GM23338 (cell line): Measurements from ENCODE around the gene CDKN2AIPNL. TPM values are rescaled to one million over a fixed set of nuclear protein-coding genes. Genes with fewer than 3 reads are reported as not detected.
"Not testable (repeated sequence)": the region's sequence is repeated elsewhere in the genome, so short reads cannot be mapped to it uniquely, and the experiment has no call there.

Experiments used
- ATAC-seq: fragments of 200-7000 bp; cut with Tn5 transposase; 3 replicates; pipeline ENCODE4 v1.9.1; 2020
- DNase-seq: peaks from one replicate; pipeline ENCODE4 v3.0.0-alpha.2; 2015; ENCODE audit warnings: low spot score
- H2AFZ ChIP-seq: fragments of 200-600 bp; sonication (generic); 2 replicates; pipeline ENCODE4 v1.8.0; 2016; ENCODE audit warnings: antibody characterized with exemption, mild to moderate bottlenecking, moderate library complexity
- H3F3A ChIP-seq: fragments of 200-600 bp; sonication (generic); replicated peaks from 2 replicates; pipeline ENCODE4 v1.8.0; 2017; ENCODE audit warnings: antibody characterized with exemption, mixed run types, low read depth
- H3K27ac ChIP-seq: fragments of 200-600 bp; sonication (generic); 2 replicates; pipeline ENCODE4 v1.6.1; 2016; ENCODE audit warnings: low read depth
- H3K27me3 ChIP-seq: fragments of 200-600 bp; sonication (generic); 2 replicates; pipeline ENCODE4 v1.8.0; 2016; ENCODE audit warnings: mild to moderate bottlenecking, mixed run types, moderate library complexity; ENCODE audit not compliant: insufficient read depth
- H3K36me3 ChIP-seq: fragments of 200-600 bp; sonication (generic); 2 replicates; pipeline ENCODE4 v1.8.0; 2016; ENCODE audit warnings: mild to moderate bottlenecking; ENCODE audit not compliant: insufficient read depth
- H3K4me1 ChIP-seq: fragments of 200-600 bp; sonication (generic); 2 replicates; pipeline ENCODE4 v1.8.0; 2016; ENCODE audit warnings: mild to moderate bottlenecking, moderate library complexity; ENCODE audit not compliant: insufficient read depth
- H3K4me2 ChIP-seq: fragments of 200-600 bp; sonication (generic); 2 replicates; pipeline ENCODE4 v1.7.1; 2017; ENCODE audit warnings: mixed run types
- H3K4me3 ChIP-seq: fragments of 200-600 bp; sonication (generic); 2 replicates; pipeline ENCODE4 v1.6.1; 2016; ENCODE audit warnings: mixed run types
- H3K79me2 ChIP-seq: fragments of 200-600 bp; sonication (generic); replicated peaks from 2 replicates; pipeline ENCODE4 v1.8.0; 2017; ENCODE audit warnings: mild to moderate bottlenecking; ENCODE audit not compliant: insufficient read depth
- H3K9me2 ChIP-seq: fragments of 200-600 bp; sonication (generic); 2 replicates; pipeline ENCODE4 v1.8.0; 2017; ENCODE audit not compliant: insufficient read depth
- H4K20me1 ChIP-seq: fragments of 200-600 bp; sonication (generic); replicated peaks from 2 replicates; pipeline ENCODE4 v1.8.0; 2017; ENCODE audit warnings: mild to moderate bottlenecking; ENCODE audit not compliant: insufficient read depth
- H3K27ac Mint-ChIP-seq: 2 replicates; pipeline ENCODE4 v1.8.0; 2020; ENCODE audit warnings: inconsistent platforms, mild to moderate bottlenecking, moderate library complexity, mixed read lengths
- H3K27me3 Mint-ChIP-seq: 3 replicates; pipeline ENCODE4 v1.8.0; 2022; ENCODE audit warnings: low read depth, mild to moderate bottlenecking, moderate library complexity, mixed read lengths, inconsistent platforms; ENCODE audit not compliant: insufficient read depth, poor library complexity
- H3K36me3 Mint-ChIP-seq: 3 replicates; pipeline ENCODE4 v1.8.0; 2021; ENCODE audit warnings: low read depth, mild to moderate bottlenecking, inconsistent platforms, moderate library complexity, mixed read lengths
- H3K4me1 Mint-ChIP-seq: 3 replicates; pipeline ENCODE4 v1.8.0; 2020; ENCODE audit warnings: mild to moderate bottlenecking, inconsistent platforms, mixed read lengths
- H3K4me3 Mint-ChIP-seq: 3 replicates; pipeline ENCODE4 v1.8.0; 2021; ENCODE audit warnings: moderate library complexity, mild to moderate bottlenecking, inconsistent platforms, mixed read lengths
- H3K9me3 Mint-ChIP-seq: 3 replicates; pipeline ENCODE4 v1.8.0; 2020; ENCODE audit warnings: moderate library complexity, mild to moderate bottlenecking, inconsistent platforms, mixed read lengths
- CREB1 ChIP-seq: fragments of 250-450 bp; sonication (Bioruptor Pico); IDR thresholded peaks from 2 replicates; pipeline ENCODE4 v1.5.0; 2020; ENCODE audit warnings: low read depth, mild to moderate bottlenecking, moderate library complexity
- ZNF114 ChIP-seq: fragments of 250-450 bp; sonication (Bioruptor Pico); IDR thresholded peaks from 2 replicates; pipeline ENCODE4 v1.5.0; 2020; ENCODE audit warnings: mild to moderate bottlenecking, moderate library complexity
- polyA plus RNA-seq: library from polyadenylated mRNA; unstranded; fragments of >200 nt; fragmentation: Nextera tagmentation; extraction: Ambion mirVana; gene quantifications from 2 replicates; pipeline ENCODE4 v1.2.1, GENCODE V29; 2016
- total RNA-seq: library from RNA; depleted of rRNA; stranded (reverse); fragments of >200 nt; shearing (Covaris generic); gene quantifications from 2 replicates; pipeline ENCODE4 v1.2.3, GENCODE V29; 2014
- TF ChIP-seq, protein P1 (sequence below): fragments of 250-450 bp; sonication (Bioruptor Pico); IDR thresholded peaks from 2 replicates; pipeline ENCODE4 v1.5.0; 2020; ENCODE audit warnings: mild to moderate bottlenecking, moderate library complexity

CDKN2AIPNL gene
- total and polyA plus RNA-seq, 2 experiments from 2014 or later, result 53.5 to 79.5 TPM

GRCh38 chr5:134383980-134384697, 27.5 kb downstream of the CDKN2AIPNL start (continued):
- TF ChIP-seq, protein P1, sequence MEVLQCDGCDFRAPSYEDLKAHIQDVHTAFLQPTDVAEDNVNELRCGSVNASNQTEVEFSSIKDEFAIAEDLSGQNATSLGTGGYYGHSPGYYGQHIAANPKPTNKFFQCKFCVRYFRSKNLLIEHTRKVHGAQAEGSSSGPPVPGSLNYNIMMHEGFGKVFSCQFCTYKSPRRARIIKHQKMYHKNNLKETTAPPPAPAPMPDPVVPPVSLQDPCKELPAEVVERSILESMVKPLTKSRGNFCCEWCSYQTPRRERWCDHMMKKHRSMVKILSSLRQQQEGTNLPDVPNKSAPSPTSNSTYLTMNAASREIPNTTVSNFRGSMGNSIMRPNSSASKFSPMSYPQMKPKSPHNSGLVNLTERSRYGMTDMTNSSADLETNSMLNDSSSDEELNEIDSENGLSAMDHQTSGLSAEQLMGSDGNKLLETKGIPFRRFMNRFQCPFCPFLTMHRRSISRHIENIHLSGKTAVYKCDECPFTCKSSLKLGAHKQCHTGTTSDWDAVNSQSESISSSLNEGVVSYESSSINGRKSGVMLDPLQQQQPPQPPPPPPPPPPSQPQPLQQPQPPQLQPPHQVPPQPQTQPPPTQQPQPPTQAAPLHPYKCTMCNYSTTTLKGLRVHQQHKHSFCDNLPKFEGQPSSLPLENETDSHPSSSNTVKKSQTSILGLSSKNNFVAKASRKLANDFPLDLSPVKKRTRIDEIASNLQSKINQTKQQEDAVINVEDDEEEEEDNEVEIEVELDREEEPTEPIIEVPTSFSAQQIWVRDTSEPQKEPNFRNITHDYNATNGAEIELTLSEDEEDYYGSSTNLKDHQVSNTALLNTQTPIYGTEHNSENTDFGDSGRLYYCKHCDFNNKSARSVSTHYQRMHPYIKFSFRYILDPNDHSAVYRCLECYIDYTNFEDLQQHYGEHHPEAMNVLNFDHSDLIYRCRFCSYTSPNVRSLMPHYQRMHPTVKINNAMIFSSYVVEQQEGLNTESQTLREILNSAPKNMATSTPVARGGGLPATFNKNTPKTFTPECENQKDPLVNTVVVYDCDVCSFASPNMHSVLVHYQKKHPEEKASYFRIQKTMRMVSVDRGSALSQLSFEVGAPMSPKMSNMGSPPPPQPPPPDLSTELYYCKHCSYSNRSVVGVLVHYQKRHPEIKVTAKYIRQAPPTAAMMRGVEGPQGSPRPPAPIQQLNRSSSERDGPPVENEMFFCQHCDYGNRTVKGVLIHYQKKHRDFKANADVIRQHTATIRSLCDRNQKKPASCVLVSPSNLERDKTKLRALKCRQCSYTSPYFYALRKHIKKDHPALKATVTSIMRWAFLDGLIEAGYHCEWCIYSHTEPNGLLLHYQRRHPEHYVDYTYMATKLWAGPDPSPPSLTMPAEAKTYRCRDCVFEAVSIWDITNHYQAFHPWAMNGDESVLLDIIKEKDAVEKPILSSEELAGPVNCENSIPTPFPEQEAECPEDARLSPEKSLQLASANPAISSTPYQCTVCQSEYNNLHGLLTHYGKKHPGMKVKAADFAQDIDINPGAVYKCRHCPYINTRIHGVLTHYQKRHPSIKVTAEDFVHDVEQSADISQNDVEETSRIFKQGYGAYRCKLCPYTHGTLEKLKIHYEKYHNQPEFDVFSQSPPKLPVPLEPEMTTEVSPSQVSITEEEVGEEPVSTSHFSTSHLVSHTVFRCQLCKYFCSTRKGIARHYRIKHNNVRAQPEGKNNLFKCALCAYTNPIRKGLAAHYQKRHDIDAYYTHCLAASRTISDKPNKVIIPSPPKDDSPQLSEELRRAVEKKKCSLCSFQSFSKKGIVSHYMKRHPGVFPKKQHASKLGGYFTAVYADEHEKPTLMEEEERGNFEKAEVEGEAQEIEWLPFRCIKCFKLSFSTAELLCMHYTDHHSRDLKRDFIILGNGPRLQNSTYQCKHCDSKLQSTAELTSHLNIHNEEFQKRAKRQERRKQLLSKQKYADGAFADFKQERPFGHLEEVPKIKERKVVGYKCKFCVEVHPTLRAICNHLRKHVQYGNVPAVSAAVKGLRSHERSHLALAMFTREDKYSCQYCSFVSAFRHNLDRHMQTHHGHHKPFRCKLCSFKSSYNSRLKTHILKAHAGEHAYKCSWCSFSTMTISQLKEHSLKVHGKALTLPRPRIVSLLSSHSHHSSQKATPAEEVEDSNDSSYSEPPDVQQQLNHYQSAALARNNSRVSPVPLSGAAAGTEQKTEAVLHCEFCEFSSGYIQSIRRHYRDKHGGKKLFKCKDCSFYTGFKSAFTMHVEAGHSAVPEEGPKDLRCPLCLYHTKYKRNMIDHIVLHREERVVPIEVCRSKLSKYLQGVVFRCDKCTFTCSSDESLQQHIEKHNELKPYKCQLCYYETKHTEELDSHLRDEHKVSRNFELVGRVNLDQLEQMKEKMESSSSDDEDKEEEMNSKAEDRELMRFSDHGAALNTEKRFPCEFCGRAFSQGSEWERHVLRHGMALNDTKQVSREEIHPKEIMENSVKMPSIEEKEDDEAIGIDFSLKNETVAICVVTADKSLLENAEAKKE (CRISPR knock-in tag), result no peak

DNA sequence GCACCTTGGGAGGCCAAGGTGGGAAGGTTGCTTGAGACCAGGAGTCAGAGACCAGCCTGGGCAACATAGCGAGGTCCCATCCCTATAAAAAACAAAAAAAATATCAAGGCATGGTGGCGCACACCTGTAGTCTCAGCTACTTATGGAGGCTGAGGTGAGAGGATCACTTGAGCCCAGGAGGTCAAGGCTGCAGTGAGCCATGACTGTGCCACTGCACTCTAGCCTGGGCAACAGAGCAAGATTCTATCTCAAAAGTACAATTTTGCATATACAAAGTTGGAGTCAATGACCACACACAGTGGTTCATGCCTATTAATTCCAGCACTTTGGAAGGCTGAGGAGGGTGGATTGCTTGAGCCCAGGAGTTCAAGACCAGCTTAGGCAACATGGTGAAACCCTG, 29.5 kb downstream of the CDKN2AIPNL start:
- H4K20me1 ChIP-seq, result peaks cover 12% of the 10 kb centered on the region
- not testable (repeated sequence) for H3K4me3 ChIP-seq, H3K27me3 Mint-ChIP-seq, H3K4me3 Mint-ChIP-seq, ATAC-seq, H3K4me2 ChIP-seq, H2AFZ ChIP-seq, H3K9me2 ChIP-seq, H3K27me3 ChIP-seq, H3K4me1 Mint-ChIP-seq, H3K27ac Mint-ChIP-seq, H3K9me3 Mint-ChIP-seq, DNase-seq, H3K4me1 ChIP-seq, H3F3A ChIP-seq
- peaks cover 81% of the 10 kb centered on the region for H3K36me3 Mint-ChIP-seq
- H3K79me2 ChIP-seq, result peaks cover 28% of the 10 kb centered on the region
- 0 out of 2 replicates have a peak overlapping the region, but pooled peaks have one; percentile 9 for H3K27ac ChIP-seq
- peaks cover 39% of the 10 kb centered on the region for H3K36me3 ChIP-seq

GRCh38 chr5:134380346-134380745, 31.3 kb downstream of the CDKN2AIPNL start:
- Mint-ChIP-seq H3K4me3 (no peak overlapping the region), H3K9me3 (no peaks in the 10 kb centered on the region), H3K27me3 (no peaks in the 10 kb centered on the region), H3K4me1 (no peaks in the 10 kb centered on the region), H3K36me3 (peaks cover 74% of the 10 kb centered on the region), H3K27ac (no peak overlapping the region)
- Histone ChIP-seq H3F3A (0 out of 2 replicates have a peak, but pooled peaks cover 10% of the 10 kb centered on the region), H3K27me3 (no peaks in the 10 kb centered on the region), H4K20me1 (peaks cover 15% of the 10 kb centered on the region), H3K36me3 (peaks cover 43% of the 10 kb centered on the region), H3K4me2 (no peak overlapping the region), H3K4me1 (no peaks in the 10 kb centered on the region), H3K79me2 (peaks cover 36% of the 10 kb centered on the region), H3K9me2 (no peaks in the 10 kb centered on the region), H2AFZ (no peak overlapping the region), H3K27ac (no peak overlapping the region), H3K4me3 (no peak overlapping the region)
- no peak for DNase-seq
- no peak for ATAC-seq
- TF ChIP-seq ZNF114 (CRISPR knock-in tag), result no peak
- TF ChIP-seq CREB1 (CRISPR knock-in tag), result no peak
- TF ChIP-seq, protein P1 (CRISPR knock-in tag), result no peak
